HG03378 (cell line): ENCODE results near the gene DOCK10.

Experiments
- ATAC-seq: cut with Tn5 transposase; IDR thresholded peaks from one replicate; pipeline ENCODE4 v1.9.1; 2021; ENCODE audit warnings: mild to moderate bottlenecking, moderate library complexity; ENCODE audit not compliant: unreplicated experiment

DOCK10 gene

GRCh38 chr2:224846686-224847085, 195.6 kb downstream of the DOCK10 start:
- ATAC-seq, result no peak

GRCh38 chr2:224846161-224846560, 196.1 kb downstream of the DOCK10 start:
- ATAC-seq, result no peak

- no peak for ATAC-seq
Measured at GRCh38 chr2:224843141-224843540, 199.1 kb downstream of the DOCK10 start.

- ATAC-seq, result no peak
Measured at GRCh38 chr2:224841910-224842309, 200.4 kb downstream of the DOCK10 start.

GRCh38 chr2:224838335-224838734, 203.9 kb downstream of the DOCK10 start:
- ATAC-seq, result no peak

- ATAC-seq, result no peak
Measured at GRCh38 chr2:224837558-224837957, 204.7 kb downstream of the DOCK10 start.

- ATAC-seq, result no peak
Measured at GRCh38 chr2:224837066-224837465, 205.2 kb downstream of the DOCK10 start.

- no peak for ATAC-seq
Measured at GRCh38 chr2:224836263-224836662, 206.0 kb downstream of the DOCK10 start.

- ATAC-seq, result no peak
Measured at GRCh38 chr2:224835405-224835804, 206.9 kb downstream of the DOCK10 start.

- ATAC-seq, result no peak
Measured at GRCh38 chr2:224833986-224834385, 208.3 kb downstream of the DOCK10 start.

- no peak for ATAC-seq
Measured at GRCh38 chr2:224832207-224832606, 210.1 kb downstream of the DOCK10 start.

GRCh38 chr2:224831530-224831929, 210.7 kb downstream of the DOCK10 start:
- no peak for ATAC-seq

GRCh38 chr2:224820283-224820991, 221.8 kb downstream of the DOCK10 start:
- no peak for ATAC-seq

- ATAC-seq, result no peak
Measured at GRCh38 chr2:224819075-224819474, 223.2 kb downstream of the DOCK10 start.

GRCh38 chr2:224817676-224818075, 224.6 kb downstream of the DOCK10 start:
- ATAC-seq, result no peak

- no peak for ATAC-seq
Measured at GRCh38 chr2:224816816-224817215, 225.5 kb downstream of the DOCK10 start.

GRCh38 chr2:224813578-224813977, 228.7 kb downstream of the DOCK10 start:
- ATAC-seq, result no peak

- ATAC-seq, result no peak
Measured at GRCh38 chr2:224807153-224807964, 234.9 kb downstream of the DOCK10 start.

- ATAC-seq, result no peak
Measured at GRCh38 chr2:224803930-224804329, 238.3 kb downstream of the DOCK10 start.

GRCh38 chr2:224802407-224802806, 239.9 kb downstream of the DOCK10 start:
- ATAC-seq, result no peak

- ATAC-seq, result no peak
Measured at GRCh38 chr2:224801360-224801759, 240.9 kb downstream of the DOCK10 start.

- ATAC-seq, result no peak
Measured at GRCh38 chr2:224799691-224800090, 242.6 kb downstream of the DOCK10 start.
